ENCODE results near the gene LYZL6. TPM values are rescaled to one million over a fixed set of nuclear protein-coding genes. Genes with fewer than 3 reads are reported as not detected.
"Not testable (repeated sequence)": the region's sequence is repeated elsewhere in the genome, so short reads cannot be mapped to it uniquely, and the experiment has no call there.

The LYZL6 gene
- total RNA-seq, 2 experiments from 2014 or later: not detected

DNA sequence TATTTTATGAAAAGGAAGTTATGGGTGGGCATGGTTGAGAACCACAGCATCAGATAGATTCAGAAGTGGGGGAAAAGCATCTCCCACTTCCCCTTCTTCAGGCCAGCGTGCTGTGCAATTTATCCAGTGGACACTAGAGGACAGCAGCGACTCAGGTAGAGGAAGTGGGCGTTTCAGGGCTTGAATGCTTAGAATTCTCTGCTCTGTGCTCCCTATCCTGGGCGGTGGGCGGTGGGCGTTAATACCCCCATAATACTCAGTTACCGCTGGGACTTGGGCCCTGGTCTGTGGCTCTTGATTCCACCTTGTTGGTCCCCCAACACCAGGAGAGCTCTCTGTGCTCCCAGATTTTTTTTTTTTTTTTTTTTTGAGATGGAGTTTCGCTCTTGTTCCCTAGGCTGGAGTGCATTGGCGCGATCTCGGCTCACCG, 3.7 kb upstream of the LYZL6 start:
- intact Hi-C loops (cut with DNase I, micrococcal nuclease): loop anchor here in 1 of 2 experiments (10.0 kb wide), 1 partner anchor 538 kb away; the partner anchor contains the start of gene ZNHIT3
- Histone ChIP-seq H3K4me1 (ENCODE audit: insufficient read depth, low read length) (peaks cover 6% of the 10 kb centered on the region), H3K27ac (ENCODE audit: low read depth in 1 of 2, low read length in 2 of 2) (no peak overlapping the region), H3K9me3 (ENCODE audit: control insufficient read depth in 1 of 2, insufficient read depth in 1 of 2, low read length in 2 of 2) (no peaks in the 10 kb centered on the region), H3K36me3 (ENCODE audit: insufficient read depth, low read length) (no peaks in the 10 kb centered on the region), H3K4me3 (ENCODE audit: low read length) (no peak overlapping the region), H3K27me3 (ENCODE audit: control insufficient read depth in 1 of 2, insufficient read depth in 2 of 2, low read length in 2 of 2) (no peaks in the 10 kb centered on the region)
- Mint-ChIP-seq H3K27ac (no peak overlapping the region), H3K9me3 (no peaks in the 10 kb centered on the region), H3K36me3 (ENCODE audit: low read depth) (no peaks in the 10 kb centered on the region), H3K4me1 (ENCODE audit: low read depth) (no peaks in the 10 kb centered on the region), H3K27me3 (no peaks in the 10 kb centered on the region), H3K4me3 (no peak overlapping the region)
- ChIA-PET CTCF (no interaction called here), POLR2A (no interaction called here)
- peak; percentile 85 for ATAC-seq (ENCODE audit: poor library complexity)
- TF ChIP-seq, protein P1, sequence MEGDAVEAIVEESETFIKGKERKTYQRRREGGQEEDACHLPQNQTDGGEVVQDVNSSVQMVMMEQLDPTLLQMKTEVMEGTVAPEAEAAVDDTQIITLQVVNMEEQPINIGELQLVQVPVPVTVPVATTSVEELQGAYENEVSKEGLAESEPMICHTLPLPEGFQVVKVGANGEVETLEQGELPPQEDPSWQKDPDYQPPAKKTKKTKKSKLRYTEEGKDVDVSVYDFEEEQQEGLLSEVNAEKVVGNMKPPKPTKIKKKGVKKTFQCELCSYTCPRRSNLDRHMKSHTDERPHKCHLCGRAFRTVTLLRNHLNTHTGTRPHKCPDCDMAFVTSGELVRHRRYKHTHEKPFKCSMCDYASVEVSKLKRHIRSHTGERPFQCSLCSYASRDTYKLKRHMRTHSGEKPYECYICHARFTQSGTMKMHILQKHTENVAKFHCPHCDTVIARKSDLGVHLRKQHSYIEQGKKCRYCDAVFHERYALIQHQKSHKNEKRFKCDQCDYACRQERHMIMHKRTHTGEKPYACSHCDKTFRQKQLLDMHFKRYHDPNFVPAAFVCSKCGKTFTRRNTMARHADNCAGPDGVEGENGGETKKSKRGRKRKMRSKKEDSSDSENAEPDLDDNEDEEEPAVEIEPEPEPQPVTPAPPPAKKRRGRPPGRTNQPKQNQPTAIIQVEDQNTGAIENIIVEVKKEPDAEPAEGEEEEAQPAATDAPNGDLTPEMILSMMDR (IDR thresholded peaks at IDR 0.05): peak; percentile 68
- peak in 13 of 14 experiments; percentile 9 to 71 (median 26) for DNase-seq

DNA sequence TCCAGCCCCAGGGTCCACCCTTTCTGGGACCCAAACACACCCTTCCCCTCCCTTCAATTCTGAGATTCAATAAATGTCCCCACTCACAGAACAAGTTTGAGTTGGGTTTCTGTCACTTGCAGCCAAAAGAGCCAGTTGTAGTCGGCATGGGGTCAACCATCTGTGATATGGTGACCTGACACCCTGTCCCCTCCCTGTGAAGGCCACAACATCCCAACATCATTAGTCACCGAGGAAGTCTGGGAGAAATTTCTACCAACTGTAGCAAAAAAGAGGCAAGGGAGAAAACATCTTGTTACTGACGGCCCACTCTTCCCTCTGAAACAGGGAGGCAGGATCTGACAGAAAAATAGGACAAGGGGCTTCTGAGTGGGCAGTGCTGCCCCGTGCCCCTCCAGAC, 638 bp upstream of the LYZL6 start:
- Mint-ChIP-seq H3K27ac (no peak overlapping the region), H3K9me3 (no peaks in the 10 kb centered on the region), H3K36me3 (ENCODE audit: low read depth) (no peaks in the 10 kb centered on the region), H3K4me3 (no peak overlapping the region), H3K4me1 (ENCODE audit: low read depth) (no peaks in the 10 kb centered on the region), H3K27me3 (no peaks in the 10 kb centered on the region)
- Histone ChIP-seq H3K27ac (ENCODE audit: low read depth in 1 of 2, low read length in 2 of 2) (no peak overlapping the region), H3K27me3 (ENCODE audit: control insufficient read depth in 1 of 2, insufficient read depth in 2 of 2, low read length in 2 of 2) (no peaks in the 10 kb centered on the region), H3K4me1 (ENCODE audit: insufficient read depth, low read length) (peaks cover 6% of the 10 kb centered on the region), H3K9me3 (ENCODE audit: control insufficient read depth in 1 of 2, insufficient read depth in 1 of 2, low read length in 2 of 2) (no peaks in the 10 kb centered on the region), H3K36me3 (ENCODE audit: insufficient read depth, low read length) (no peaks in the 10 kb centered on the region), H3K4me3 (ENCODE audit: low read length) (no peak overlapping the region)
- DNase-seq (no peak), ATAC-seq (ENCODE audit: poor library complexity) (no peak)
- POLR2A ChIA-PET: no interaction called here
- TF ChIP-seq, protein P1 (IDR thresholded peaks at IDR 0.05): no peak
- intact Hi-C loops (cut with DNase I, micrococcal nuclease): loop anchor here in 1 of 2 experiments (5.0 to 10.0 kb wide), 2 partner anchors 97 to 541 kb away; partner anchors contain the start of gene ZNHIT3
- CTCF ChIA-PET: no interaction called here

DNA sequence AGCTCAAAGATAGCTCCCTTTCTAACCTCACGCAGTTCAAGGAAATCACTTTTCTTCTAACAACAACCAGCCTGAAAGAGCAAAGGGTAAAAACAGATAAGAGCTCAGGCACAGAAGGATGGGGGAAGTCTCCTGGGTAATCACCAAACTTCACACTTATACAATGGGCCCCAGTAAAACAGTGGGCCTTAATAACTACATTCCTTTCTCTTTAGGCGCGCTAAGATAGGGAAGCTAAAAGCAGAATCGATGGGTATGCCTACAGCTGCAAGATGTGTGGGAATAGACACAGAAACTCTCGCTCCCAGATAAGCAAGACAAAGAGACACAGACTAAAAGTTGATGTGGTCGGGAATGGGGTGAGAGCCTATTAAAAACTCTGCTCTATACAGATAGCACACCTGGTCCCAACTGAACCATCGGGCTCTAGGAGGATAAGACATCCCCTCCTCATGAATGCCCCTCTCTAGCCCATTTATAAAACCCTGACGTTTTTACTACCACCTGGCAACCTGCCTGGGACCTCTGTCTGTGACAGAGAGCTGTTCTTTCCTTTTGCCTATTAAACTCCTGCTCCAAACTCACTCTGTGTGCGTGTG, 826 bp downstream of the LYZL6 start:
- no peak overlapping the region for H3K27ac ChIP-seq (ENCODE audit: low read depth in 1 of 2, low read length in 2 of 2)
- no peak for DNase-seq
- peaks cover 6% of the 10 kb centered on the region for H3K4me1 ChIP-seq (ENCODE audit: insufficient read depth, low read length)

DNA sequence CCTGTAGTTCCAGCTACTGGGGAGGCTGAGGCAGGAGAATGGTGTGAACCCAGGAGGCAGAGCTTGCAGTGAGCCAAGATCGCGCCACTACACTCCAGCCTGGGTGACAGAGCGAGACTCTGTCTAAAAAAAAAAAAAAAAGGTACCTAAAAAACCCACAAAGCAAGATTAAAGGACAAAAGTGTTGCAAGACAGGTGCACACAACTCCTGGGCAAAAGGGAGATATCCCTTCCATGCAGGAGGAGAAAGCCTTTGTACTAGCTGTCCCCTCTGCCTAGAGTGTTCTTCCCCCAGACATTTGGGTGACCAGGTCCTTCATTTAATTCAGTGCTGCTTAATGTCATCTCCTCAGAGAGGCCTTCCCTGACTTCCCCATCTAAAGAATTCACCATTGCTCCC, 5.0 kb downstream of the LYZL6 start:
- POLR2A ChIA-PET; H3K36me3 Mint-ChIP-seq (ENCODE audit: low read depth); intact Hi-C loops (cut with DNase I, micrococcal nuclease); H3K27ac Mint-ChIP-seq; H3K27me3 Mint-ChIP-seq; H3K27me3 ChIP-seq (ENCODE audit: control insufficient read depth in 1 of 2, insufficient read depth in 2 of 2, low read length in 2 of 2); H3K9me3 ChIP-seq (ENCODE audit: control insufficient read depth in 1 of 2, insufficient read depth in 1 of 2, low read length in 2 of 2); DNase-seq; H3K4me1 Mint-ChIP-seq (ENCODE audit: low read depth); H3K4me3 ChIP-seq (ENCODE audit: low read length); H3K27ac ChIP-seq (ENCODE audit: low read depth in 1 of 2, low read length in 2 of 2); H3K4me1 ChIP-seq (ENCODE audit: insufficient read depth, low read length); ATAC-seq (ENCODE audit: poor library complexity); H3K9me3 Mint-ChIP-seq; H3K4me3 Mint-ChIP-seq; H3K36me3 ChIP-seq (ENCODE audit: insufficient read depth, low read length): not testable (repeated sequence)
- CTCF ChIA-PET: interaction anchor here (0.7 kb wide), 1 partner anchor 67 kb away, joined by 3 read pairs; no protein-coding TSS in a partner anchor

More for the DNA sequence above, 826 bp downstream of the LYZL6 start:
- TF ChIP-seq, protein P1 (IDR thresholded peaks at IDR 0.05): no peak
- intact Hi-C loops (cut with DNase I, micrococcal nuclease): loop anchor here in 1 of 2 experiments (5.0 to 10.0 kb wide), 2 partner anchors 95 to 542 kb away; partner anchors contain the start of gene ZNHIT3
- POLR2A ChIA-PET: no interaction called here
- no peaks in the 10 kb centered on the region for H3K36me3 ChIP-seq (ENCODE audit: insufficient read depth, low read length)
- Mint-ChIP-seq H3K9me3 (no peaks in the 10 kb centered on the region), H3K27ac (no peak overlapping the region), H3K27me3 (no peaks in the 10 kb centered on the region), H3K36me3 (ENCODE audit: low read depth) (no peaks in the 10 kb centered on the region), H3K4me1 (ENCODE audit: low read depth) (no peaks in the 10 kb centered on the region), H3K4me3 (no peak overlapping the region)
- no peaks in the 10 kb centered on the region for H3K9me3 ChIP-seq (ENCODE audit: control insufficient read depth in 1 of 2, insufficient read depth in 1 of 2, low read length in 2 of 2)
- no peak overlapping the region for H3K4me3 ChIP-seq (ENCODE audit: low read length)
- no peak for ATAC-seq (ENCODE audit: poor library complexity)
- CTCF ChIA-PET: interaction anchor here (0.7 kb wide), 1 partner anchor 27 kb away, joined by 3 read pairs; no protein-coding TSS in a partner anchor
- H3K27me3 ChIP-seq (ENCODE audit: control insufficient read depth in 1 of 2, insufficient read depth in 2 of 2, low read length in 2 of 2): no peaks in the 10 kb centered on the region
